RWPE1 (cell line): ENCODE measurements around the gene TTYH2.

Experiments used
- CTCF ChIA-PET: fragments of 350-600 bp; sonication (Branson Sonifier 250); formaldehyde crosslinking; extraction: SDS; loops from one replicate; lab custom pipeline; 2021; lab: Yijun Ruan, JAX
- POLR2A ChIA-PET: fragments of 400-600 bp; formaldehyde crosslinking; extraction: SDS; loops from one replicate; lab custom pipeline; 2020; ENCODE audit warnings: antibody characterized with exemption; ENCODE audit not compliant: low non-redundant PET; lab: Yijun Ruan, JAX
- DNase-seq: peaks from one replicate; pipeline ENCODE4 v3.0.0; 2012; ENCODE audit warnings: low spot score
- H3K27ac ChIP-seq: fragments of 450-650 bp; 2 replicates; pipeline ENCODE4 v1.5.1; 2017
- TF ChIP-seq, protein P1 (sequence below): fragments of 450-650 bp; conservative IDR thresholded peaks from 2 replicates; pipeline ENCODE4 v1.5.1; 2017; ENCODE audit warnings: low read depth, mild to moderate bottlenecking

Gene TTYH2

DNA sequence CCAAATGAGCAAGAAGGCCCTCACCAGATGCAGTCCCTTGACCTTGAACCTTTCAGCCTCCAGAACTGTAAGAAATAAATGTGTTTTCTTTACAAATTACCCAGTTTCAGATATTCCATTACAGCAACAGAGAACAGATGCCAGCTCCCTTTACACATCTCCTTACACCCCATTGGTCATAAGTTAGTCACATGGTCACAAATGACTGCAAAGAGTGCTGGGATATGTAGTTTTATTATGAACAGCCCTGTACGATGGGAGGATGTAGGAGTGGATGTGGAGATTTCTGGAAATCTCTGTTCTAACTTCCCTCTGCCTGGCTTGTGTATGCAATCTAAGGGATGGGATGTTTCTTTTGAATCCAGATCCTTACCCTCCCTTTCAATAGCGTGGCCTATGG lies 23.2 kb upstream of the TTYH2 start:
- H3K27ac ChIP-seq = no peak overlapping the region
- DNase-seq = peak; percentile 59
- ChIA-PET POLR2A (no interaction called here), CTCF (interaction anchor here (1.5 to 1.6 kb wide), 2 partner anchors 10 to 13 kb away, joined by 4 to 10 read pairs; partner anchors contain the start of gene RPL38)
- TF ChIP-seq, protein P1, sequence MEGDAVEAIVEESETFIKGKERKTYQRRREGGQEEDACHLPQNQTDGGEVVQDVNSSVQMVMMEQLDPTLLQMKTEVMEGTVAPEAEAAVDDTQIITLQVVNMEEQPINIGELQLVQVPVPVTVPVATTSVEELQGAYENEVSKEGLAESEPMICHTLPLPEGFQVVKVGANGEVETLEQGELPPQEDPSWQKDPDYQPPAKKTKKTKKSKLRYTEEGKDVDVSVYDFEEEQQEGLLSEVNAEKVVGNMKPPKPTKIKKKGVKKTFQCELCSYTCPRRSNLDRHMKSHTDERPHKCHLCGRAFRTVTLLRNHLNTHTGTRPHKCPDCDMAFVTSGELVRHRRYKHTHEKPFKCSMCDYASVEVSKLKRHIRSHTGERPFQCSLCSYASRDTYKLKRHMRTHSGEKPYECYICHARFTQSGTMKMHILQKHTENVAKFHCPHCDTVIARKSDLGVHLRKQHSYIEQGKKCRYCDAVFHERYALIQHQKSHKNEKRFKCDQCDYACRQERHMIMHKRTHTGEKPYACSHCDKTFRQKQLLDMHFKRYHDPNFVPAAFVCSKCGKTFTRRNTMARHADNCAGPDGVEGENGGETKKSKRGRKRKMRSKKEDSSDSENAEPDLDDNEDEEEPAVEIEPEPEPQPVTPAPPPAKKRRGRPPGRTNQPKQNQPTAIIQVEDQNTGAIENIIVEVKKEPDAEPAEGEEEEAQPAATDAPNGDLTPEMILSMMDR = no peak

DNA sequence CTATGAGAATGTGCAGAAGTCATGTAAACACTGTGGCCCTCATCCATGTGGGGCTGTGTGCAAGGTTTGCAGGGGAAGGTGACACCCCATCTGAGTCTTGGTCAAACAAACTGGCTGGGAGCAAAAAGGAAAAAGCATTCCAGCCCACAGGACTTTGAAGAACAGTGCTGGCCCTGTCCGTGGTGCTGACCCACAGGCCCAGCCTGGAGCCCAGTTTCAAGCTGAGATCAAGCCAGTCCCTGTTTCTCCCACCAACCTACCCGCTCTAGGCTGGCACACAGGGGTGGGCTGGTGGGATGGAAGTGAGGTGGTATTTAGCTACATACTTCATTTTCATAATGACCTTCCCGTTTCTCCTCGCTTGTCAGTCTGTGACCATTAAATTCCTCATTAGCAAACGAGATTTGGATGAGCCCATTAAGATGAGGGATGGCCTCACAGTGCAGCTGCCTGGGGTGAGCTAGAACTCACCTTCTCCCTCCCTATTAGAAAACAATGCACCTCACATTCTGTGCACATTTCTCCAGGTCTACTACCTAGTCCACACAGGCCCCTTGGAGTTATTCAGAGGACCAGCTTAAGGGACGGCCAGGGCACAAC lies 22.5 kb upstream of the TTYH2 start:
- TF ChIP-seq, protein P1 = no peak
- DNase-seq = peak; percentile 29
- CTCF ChIA-PET = interaction anchor here (0.6 to 1.2 kb wide), 2 partner anchors 9 to 16 kb away, joined by 5 to 9 read pairs; no protein-coding TSS in a partner anchor
- POLR2A ChIA-PET = no interaction called here
- no peak overlapping the region for H3K27ac ChIP-seq

DNA sequence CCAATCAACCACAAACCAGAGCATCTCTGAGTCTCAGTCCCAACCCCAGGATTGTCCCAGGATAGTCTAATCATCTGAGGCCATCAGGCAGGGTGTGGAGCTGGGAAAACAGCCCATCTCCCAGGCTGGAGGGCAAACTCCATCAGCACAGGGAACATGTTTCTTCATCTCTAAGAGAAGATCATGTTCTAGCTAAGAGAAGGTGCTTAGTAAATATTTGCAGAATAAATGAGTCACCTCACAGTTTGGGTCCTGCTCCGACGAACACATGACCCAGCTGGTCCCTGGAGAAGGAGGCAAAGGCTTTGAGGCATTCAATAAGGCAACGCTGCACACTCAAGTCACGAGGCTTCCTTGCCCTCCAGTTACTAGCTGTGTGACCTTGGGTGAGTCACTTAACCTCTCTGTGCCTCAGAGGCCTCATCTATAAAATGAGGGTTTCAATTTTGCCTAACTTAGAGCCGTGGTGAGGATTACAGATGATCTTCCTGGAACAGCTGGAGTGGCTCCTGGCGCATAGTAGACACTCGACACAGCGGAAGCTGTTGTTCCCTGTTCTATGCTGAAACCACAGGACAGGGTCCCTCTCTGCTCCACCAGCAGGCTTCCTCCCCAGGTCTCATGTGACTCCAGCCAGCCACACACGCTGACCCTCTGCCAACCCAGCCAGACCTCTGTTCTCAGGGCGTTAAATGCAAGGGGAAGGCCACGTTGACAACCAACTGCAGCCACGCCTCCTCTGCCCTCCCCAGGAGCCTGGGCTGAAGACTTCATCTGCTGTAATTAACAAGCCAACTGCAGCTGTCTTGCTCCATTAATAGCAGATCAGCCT lies 20.2 kb upstream of the TTYH2 start:
- ChIA-PET POLR2A (no interaction called here), CTCF (no interaction called here)
- TF ChIP-seq, protein P1 = no peak

DNA sequence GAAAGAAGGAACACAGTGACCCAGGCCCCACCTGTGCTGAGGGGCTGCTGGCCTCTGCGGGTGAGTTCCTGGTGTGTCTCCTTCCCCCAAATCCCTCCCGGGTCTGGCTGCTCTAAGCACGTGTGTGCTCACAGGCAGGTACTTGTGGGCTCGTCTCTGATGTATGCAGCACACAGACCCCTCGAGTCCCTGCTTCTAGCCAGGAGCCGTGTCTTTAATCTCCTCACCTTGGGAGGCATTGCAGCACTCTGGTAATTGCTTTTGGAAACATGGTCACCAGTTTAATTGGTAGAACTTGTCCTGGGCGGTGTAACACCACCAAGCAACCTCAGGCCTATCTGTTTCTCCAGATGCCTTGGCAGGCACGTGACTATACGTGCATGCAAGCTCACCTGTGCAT lies 18.7 kb upstream of the TTYH2 start:
- no peak for DNase-seq
- H3K27ac ChIP-seq = no peak overlapping the region
- TF ChIP-seq, protein P1 = no peak
- ChIA-PET CTCF (no interaction called here), POLR2A (no interaction called here)

More for the DNA sequence above, 20.2 kb upstream of the TTYH2 start:
- DNase-seq = no peak
- peak overlapping the region; percentile 50 for H3K27ac ChIP-seq

DNA sequence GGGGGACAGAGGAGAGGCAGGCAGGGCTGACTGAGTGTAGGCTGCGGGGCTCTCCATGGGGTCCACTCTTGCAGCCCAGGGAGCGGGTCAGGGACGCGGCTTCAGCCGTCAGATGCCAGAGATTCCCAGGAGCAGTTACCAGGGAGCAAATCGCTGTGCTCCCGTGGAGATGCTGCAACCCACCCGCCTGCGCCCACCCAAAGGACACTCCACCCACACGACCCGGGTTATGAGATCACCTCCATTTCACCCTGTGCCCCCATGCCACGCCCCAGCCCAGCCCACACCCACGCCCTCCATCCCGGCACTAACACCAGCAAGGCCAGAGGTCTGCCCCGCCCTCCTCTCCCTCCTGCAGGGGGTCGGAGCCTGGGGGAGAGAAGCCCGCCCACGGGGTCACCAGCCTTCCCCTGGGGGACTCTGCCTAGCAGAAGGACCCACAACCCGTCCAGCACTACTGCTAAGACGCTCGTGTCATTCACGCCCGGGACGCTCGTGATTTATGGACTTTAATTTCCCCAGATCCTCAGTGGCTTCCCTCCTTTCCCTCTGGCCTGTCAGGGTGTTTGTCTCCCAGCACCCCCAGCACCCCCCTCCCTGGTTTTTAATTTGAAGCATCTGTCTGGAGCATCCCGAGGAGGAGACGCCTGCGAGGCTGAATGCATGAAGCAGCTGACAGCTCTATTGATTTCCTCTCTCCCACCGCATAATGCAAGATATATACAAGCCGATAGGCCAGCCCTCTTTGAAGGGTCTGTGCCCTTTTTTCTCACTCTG lies 16.6 kb upstream of the TTYH2 start:
- CTCF ChIA-PET = no interaction called here
- POLR2A ChIA-PET = no interaction called here
- no peak for DNase-seq
- no peak overlapping the region for H3K27ac ChIP-seq
- TF ChIP-seq, protein P1 = no peak

DNA sequence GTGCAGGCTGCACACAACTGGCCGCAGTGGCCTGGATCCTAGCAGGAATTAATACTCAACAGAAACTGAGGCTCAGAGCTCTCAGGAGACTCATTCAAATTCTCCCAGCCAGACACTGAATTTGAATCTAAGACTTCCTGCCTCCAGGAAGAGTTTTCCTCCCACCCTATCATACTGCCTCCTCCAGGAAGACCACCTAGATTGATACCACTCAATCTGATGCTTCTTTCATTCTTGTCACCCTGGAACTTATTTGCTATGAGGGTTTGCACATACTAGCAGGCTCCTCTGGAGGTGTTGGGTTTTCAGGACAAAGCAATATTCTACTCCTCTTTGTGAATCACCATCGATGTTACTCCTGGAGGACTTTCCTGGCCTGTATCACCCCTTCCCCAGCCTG lies 15.6 kb upstream of the TTYH2 start:
- CTCF ChIA-PET = no interaction called here
- TF ChIP-seq, protein P1 = no peak
- DNase-seq = no peak
- no peak overlapping the region for H3K27ac ChIP-seq
- POLR2A ChIA-PET = no interaction called here
